ENCODE measurements around the gene MRPL37.

MRPL37 gene

GRCh38 chr1:54241364-54241763, 41.4 kb downstream of the MRPL37 start:
- no peak for DNase-seq

GRCh38 chr1:54243022-54243421, 43.1 kb downstream of the MRPL37 start:
- no peak for DNase-seq

- no peak for DNase-seq
These were observed 44.7 kb downstream of the MRPL37 start for GRCh38 chr1:54244655-54245054.

GRCh38 chr1:54245501-54245900, 45.5 kb downstream of the MRPL37 start:
- no peak for DNase-seq

- no peak for DNase-seq
These were observed 46.3 kb downstream of the MRPL37 start for GRCh38 chr1:54246116-54246721.

- DNase-seq: no peak
These were observed 48.0 kb downstream of the MRPL37 start for GRCh38 chr1:54247863-54248515.

- no peak for DNase-seq
These were observed 49.0 kb downstream of the MRPL37 start for GRCh38 chr1:54248966-54249365.

- DNase-seq: no peak
These were observed 50.0 kb downstream of the MRPL37 start for GRCh38 chr1:54249819-54250435.

- no peak for DNase-seq
These were observed 50.7 kb downstream of the MRPL37 start for GRCh38 chr1:54250670-54251069.

GRCh38 chr1:54252371-54252936, 52.5 kb downstream of the MRPL37 start:
- no peak for DNase-seq

GRCh38 chr1:54253480-54253879, 53.5 kb downstream of the MRPL37 start:
- no peak for DNase-seq

- no peak for DNase-seq
These were observed 54.1 kb downstream of the MRPL37 start for GRCh38 chr1:54254055-54254454.

GRCh38 chr1:54255026-54255702, 55.2 kb downstream of the MRPL37 start:
- no peak for DNase-seq

GRCh38 chr1:54256522-54257345, 56.8 kb downstream of the MRPL37 start:
- peak; percentile 54 for DNase-seq

GRCh38 chr1:54257346-54257620, 57.3 kb downstream of the MRPL37 start:
- no peak for DNase-seq

GRCh38 chr1:54257876-54258275, 57.9 kb downstream of the MRPL37 start:
- DNase-seq: no peak

GRCh38 chr1:54259546-54260140, 59.7 kb downstream of the MRPL37 start:
- DNase-seq: peak; percentile 72

GRCh38 chr1:54260810-54261209, 60.8 kb downstream of the MRPL37 start:
- no peak for DNase-seq

GRCh38 chr1:54262244-54262643, 62.3 kb downstream of the MRPL37 start:
- DNase-seq: no peak

- no peak for DNase-seq
These were observed 63.7 kb downstream of the MRPL37 start for GRCh38 chr1:54263601-54264226.

- DNase-seq: no peak
These were observed 65.2 kb downstream of the MRPL37 start for GRCh38 chr1:54265126-54265525.

- no peak for DNase-seq
These were observed 65.7 kb downstream of the MRPL37 start for GRCh38 chr1:54265659-54266058.

All from NCI-H748 treated with DMSO at 0.1 percent for 48 hours (cell line).